ENCODE results near the gene SUCLG1.
A peak's percentile ranks its signal among the peaks of the same experiment; 100 is the strongest.

Gene SUCLG1

GRCh38 chr2:84454581-84454980 is 4.5 kb downstream of the SUCLG1 start:
- no peak for TF ChIP-seq CTCF (conservative IDR thresholded peaks at IDR 0.05; ENCODE audit: low read depth, low read length)
- H3K4me3 ChIP-seq (ENCODE audit: low read depth, low read length), result no peak overlapping the region
- DNase-seq (ENCODE audit: low read depth), result no peak

- no peak overlapping the region for H3K4me3 ChIP-seq (ENCODE audit: low read depth, low read length)
- no peak for DNase-seq (ENCODE audit: low read depth)
- no peak for TF ChIP-seq CTCF (conservative IDR thresholded peaks at IDR 0.05; ENCODE audit: low read depth, low read length)
Observed at GRCh38 chr2:84452624-84453023, 6.5 kb downstream of the SUCLG1 start.

- DNase-seq (ENCODE audit: low read depth), result no peak
- H3K4me3 ChIP-seq (ENCODE audit: low read depth, low read length), result no peak overlapping the region
- no peak for TF ChIP-seq CTCF (conservative IDR thresholded peaks at IDR 0.05; ENCODE audit: low read depth, low read length)
Observed at GRCh38 chr2:84451579-84451978, 7.5 kb downstream of the SUCLG1 start.

- no peak for TF ChIP-seq CTCF (conservative IDR thresholded peaks at IDR 0.05; ENCODE audit: low read depth, low read length)
- no peak overlapping the region for H3K4me3 ChIP-seq (ENCODE audit: low read depth, low read length)
- DNase-seq (ENCODE audit: low read depth), result no peak
Observed at GRCh38 chr2:84450288-84451227, 8.5 kb downstream of the SUCLG1 start.

GRCh38 chr2:84449711-84450110 is 9.4 kb downstream of the SUCLG1 start:
- no peak for DNase-seq (ENCODE audit: low read depth)
- TF ChIP-seq CTCF (conservative IDR thresholded peaks at IDR 0.05; ENCODE audit: low read depth, low read length), result no peak
- no peak overlapping the region for H3K4me3 ChIP-seq (ENCODE audit: low read depth, low read length)

- no peak overlapping the region for H3K4me3 ChIP-seq (ENCODE audit: low read depth, low read length)
- TF ChIP-seq CTCF (conservative IDR thresholded peaks at IDR 0.05; ENCODE audit: low read depth, low read length), result no peak
- no peak for DNase-seq (ENCODE audit: low read depth)
Observed at GRCh38 chr2:84449055-84449454, 10.0 kb downstream of the SUCLG1 start.

GRCh38 chr2:84443477-84443876 is 15.6 kb downstream of the SUCLG1 start:
- no peak overlapping the region for H3K4me3 ChIP-seq (ENCODE audit: low read depth, low read length)
- peak; percentile 39 for DNase-seq (ENCODE audit: low read depth)
- no peak for TF ChIP-seq CTCF (conservative IDR thresholded peaks at IDR 0.05; ENCODE audit: low read depth, low read length)
